PC-9 (cell line): Measurements from ENCODE around the gene DUSP7. TPM values are rescaled to one million over a fixed set of nuclear protein-coding genes. Genes with fewer than 3 reads are reported as not detected.

Experiments
- BruUV-seq: library from RNA; stranded (reverse); fragments of 400-500 nt; replicated peaks from 2 replicates; lab custom pipeline; 2021; lab: Mats Ljungman, UMichigan
- CTCF ChIA-PET: fragments of 300-600 bp; sonication (Branson Sonifier 250); formaldehyde crosslinking; loops from one replicate; lab custom pipeline; 2022; ENCODE audit warnings: antibody characterized with exemption; lab: Charles Lee
- POLR2A ChIA-PET: fragments of 300-600 bp; sonication (Branson Sonifier 250); formaldehyde crosslinking; loops from one replicate; lab custom pipeline; 2022; ENCODE audit warnings: antibody characterized with exemption; ENCODE audit not compliant: unreplicated experiment; lab: Charles Lee
- DNase-seq, 2 experiments: peaks; one replicate each; pipeline versions ENCODE4 v3.0.0 to v3.0.0-alpha.2; 2015 to 2022; ENCODE audit warnings: mixed read lengths in 1 of 2
- H2AFZ ChIP-seq: fragments of 200-600 bp; sonication (generic); 2 replicates; pipeline ENCODE4 v1.8.1; 2017; ENCODE audit warnings: antibody characterized with exemption
- H3F3A ChIP-seq: fragments of 200-600 bp; sonication (generic); 2 replicates; pipeline ENCODE4 v1.8.1; 2017; ENCODE audit warnings: antibody characterized with exemption, mild to moderate bottlenecking, low read depth; ENCODE audit not compliant: insufficient read depth
- H3K27ac ChIP-seq: fragments of 200-600 bp; sonication (generic); 2 replicates; pipeline ENCODE4 v1.6.1; 2016; ENCODE audit warnings: mixed run types
- H3K27me3 ChIP-seq: fragments of 200-600 bp; sonication (generic); 2 replicates; pipeline ENCODE4 v1.6.1; 2016; ENCODE audit warnings: low read depth, mixed run types; ENCODE audit not compliant: insufficient read depth
- H3K36me3 ChIP-seq: fragments of 200-600 bp; sonication (generic); 2 replicates; pipeline ENCODE4 v1.6.1; 2016; ENCODE audit warnings: low read depth, mixed run types
- H3K4me1 ChIP-seq: fragments of 200-600 bp; sonication (generic); replicated peaks from 2 replicates; pipeline ENCODE4 v1.6.1; 2016; ENCODE audit warnings: mixed run types; ENCODE audit not compliant: insufficient read depth
- H3K4me2 ChIP-seq: fragments of 200-600 bp; sonication (generic); 2 replicates; pipeline ENCODE4 v1.6.1; 2017; ENCODE audit warnings: mixed run types
- H3K4me3 ChIP-seq: fragments of 200-600 bp; sonication (generic); 2 replicates; pipeline ENCODE4 v1.6.1; 2016; ENCODE audit warnings: mixed run types
- H3K79me2 ChIP-seq: fragments of 200-600 bp; sonication (generic); 2 replicates; pipeline ENCODE4 v1.6.1; 2017; ENCODE audit warnings: low read depth, mixed run types
- H3K9me2 ChIP-seq: fragments of 200-600 bp; sonication (generic); 2 replicates; pipeline ENCODE4 v1.8.1; 2017; ENCODE audit warnings: mild to moderate bottlenecking; ENCODE audit not compliant: insufficient read depth
- H3K9me3 ChIP-seq: fragments of 200-600 bp; sonication (generic); 2 replicates; pipeline ENCODE4 v1.8.1; 2016; ENCODE audit warnings: low read depth; ENCODE audit not compliant: insufficient read depth
- H4K20me1 ChIP-seq: fragments of 200-600 bp; sonication (generic); 2 replicates; pipeline ENCODE4 v1.8.1; 2017; ENCODE audit not compliant: insufficient read depth
- EZH2 ChIP-seq: fragments of 200-600 bp; sonication (generic); IDR thresholded peaks from 2 replicates; pipeline ENCODE4 v1.8.0; 2017; ENCODE audit warnings: antibody characterized with exemption, low read depth
- intact Hi-C: fragments of 100-400 bp; cut with micrococcal nuclease; formaldehyde crosslinking; loops from one replicate; pipeline ENCODE4 v1.10.0; 2022; ENCODE audit not compliant: unreplicated experiment
- total RNA-seq: library from RNA; stranded (reverse); gene quantifications from 2 replicates; pipeline ENCODE4 v1.2.3, GENCODE V29; 2021
- TF ChIP-seq, protein P1 (sequence below): fragments of 200-600 bp; sonication (generic); conservative IDR thresholded peaks from 2 replicates; pipeline ENCODE4 v1.6.1; 2017; ENCODE audit warnings: mixed run types, antibody characterized with exemption, mild to moderate bottlenecking, moderate library complexity

The DUSP7 gene
- total RNA-seq, 1 experiment from 2014 or later, result 9.5 TPM

- H4K20me1 ChIP-seq, result no peaks in the 10 kb centered on the region
- H3K4me2 ChIP-seq, result no peak overlapping the region
- no peak overlapping the region for H2AFZ ChIP-seq
- H3K9me3 ChIP-seq, result no peaks in the 10 kb centered on the region
- H3K36me3 ChIP-seq, result no peaks in the 10 kb centered on the region
- POLR2A ChIA-PET, result no interaction called here
- H3K4me1 ChIP-seq, result no peaks in the 10 kb centered on the region
- H3K9me2 ChIP-seq, result no peaks in the 10 kb centered on the region
- H3K4me3 ChIP-seq, result no peak overlapping the region
- TF ChIP-seq EZH2, result no peak
- TF ChIP-seq, protein P1, sequence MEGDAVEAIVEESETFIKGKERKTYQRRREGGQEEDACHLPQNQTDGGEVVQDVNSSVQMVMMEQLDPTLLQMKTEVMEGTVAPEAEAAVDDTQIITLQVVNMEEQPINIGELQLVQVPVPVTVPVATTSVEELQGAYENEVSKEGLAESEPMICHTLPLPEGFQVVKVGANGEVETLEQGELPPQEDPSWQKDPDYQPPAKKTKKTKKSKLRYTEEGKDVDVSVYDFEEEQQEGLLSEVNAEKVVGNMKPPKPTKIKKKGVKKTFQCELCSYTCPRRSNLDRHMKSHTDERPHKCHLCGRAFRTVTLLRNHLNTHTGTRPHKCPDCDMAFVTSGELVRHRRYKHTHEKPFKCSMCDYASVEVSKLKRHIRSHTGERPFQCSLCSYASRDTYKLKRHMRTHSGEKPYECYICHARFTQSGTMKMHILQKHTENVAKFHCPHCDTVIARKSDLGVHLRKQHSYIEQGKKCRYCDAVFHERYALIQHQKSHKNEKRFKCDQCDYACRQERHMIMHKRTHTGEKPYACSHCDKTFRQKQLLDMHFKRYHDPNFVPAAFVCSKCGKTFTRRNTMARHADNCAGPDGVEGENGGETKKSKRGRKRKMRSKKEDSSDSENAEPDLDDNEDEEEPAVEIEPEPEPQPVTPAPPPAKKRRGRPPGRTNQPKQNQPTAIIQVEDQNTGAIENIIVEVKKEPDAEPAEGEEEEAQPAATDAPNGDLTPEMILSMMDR, result no peak
- intact Hi-C loops, result no loop called here
- no peaks in the 10 kb centered on the region for H3K27me3 ChIP-seq
- BruUV-seq, result no TSS peak
- H3F3A ChIP-seq, result no peaks in the 10 kb centered on the region
- H3K27ac ChIP-seq, result no peak overlapping the region
- no peak for DNase-seq
- H3K79me2 ChIP-seq, result no peaks in the 10 kb centered on the region
- CTCF ChIA-PET, result interaction anchor here (0.6 kb wide), 1 partner anchor 1078 kb away, joined by 5 read pairs; no protein-coding TSS in a partner anchor
Observed at GRCh38 chr3:52021489-52022268, 34.7 kb downstream of the DUSP7 start.

DNA sequence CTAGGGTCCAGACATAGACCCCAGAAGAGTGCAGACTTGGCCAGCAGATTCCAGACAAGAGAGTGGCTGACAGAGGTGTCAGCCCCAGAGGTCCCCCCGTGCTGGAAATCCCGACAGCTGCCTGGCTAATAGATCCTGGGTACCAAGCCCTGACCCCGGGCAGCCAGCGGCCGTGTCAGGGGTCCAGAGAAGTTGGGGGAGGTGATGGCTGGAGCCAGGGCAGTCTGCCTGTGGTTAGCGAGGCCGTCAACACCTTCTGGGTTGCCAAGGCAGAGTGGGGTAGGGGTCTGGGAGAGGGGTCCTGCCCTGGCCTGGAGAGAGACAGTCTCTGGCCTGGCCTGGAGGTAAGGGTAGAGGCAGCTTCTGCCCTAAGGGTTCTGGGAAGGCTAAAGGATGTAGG, 35.6 kb downstream of the DUSP7 start:
- no peak overlapping the region for H2AFZ ChIP-seq
- no peak for DNase-seq

GRCh38 chr3:52019352-52020080, 36.9 kb downstream of the DUSP7 start:
- no TSS peak for BruUV-seq
- DNase-seq, result no peak
- H3K9me3 ChIP-seq, result no peaks in the 10 kb centered on the region
- no peaks in the 10 kb centered on the region for H3K27me3 ChIP-seq
- no peak overlapping the region for H3K4me3 ChIP-seq
- no peaks in the 10 kb centered on the region for H3K9me2 ChIP-seq
- H3F3A ChIP-seq, result no peaks in the 10 kb centered on the region
- TF ChIP-seq, protein P1, result no peak
- no peak for TF ChIP-seq EZH2
- no peak overlapping the region for H2AFZ ChIP-seq
- H3K4me1 ChIP-seq, result no peaks in the 10 kb centered on the region
- no peak overlapping the region for H3K4me2 ChIP-seq
- no peaks in the 10 kb centered on the region for H3K79me2 ChIP-seq
- ChIA-PET CTCF (no interaction called here), POLR2A (no interaction called here)
- no peaks in the 10 kb centered on the region for H4K20me1 ChIP-seq
- intact Hi-C loops, result no loop called here
- no peaks in the 10 kb centered on the region for H3K36me3 ChIP-seq
- H3K27ac ChIP-seq, result no peak overlapping the region

More for the DNA sequence above, 35.6 kb downstream of the DUSP7 start:
- Histone ChIP-seq H3K27ac (no peak overlapping the region), H3K4me3 (no peak overlapping the region), H3K4me2 (no peak overlapping the region), H3K4me1 (no peaks in the 10 kb centered on the region), H4K20me1 (no peaks in the 10 kb centered on the region), H3K36me3 (no peaks in the 10 kb centered on the region), H3K27me3 (no peaks in the 10 kb centered on the region), H3K9me3 (no peaks in the 10 kb centered on the region), H3F3A (no peaks in the 10 kb centered on the region), H3K79me2 (no peaks in the 10 kb centered on the region), H3K9me2 (no peaks in the 10 kb centered on the region)
- CTCF ChIA-PET, result interaction anchor here (0.5 kb wide), 1 partner anchor 586 kb away, joined by 5 read pairs; no protein-coding TSS in a partner anchor
- TF ChIP-seq, protein P1, result no peak
- TF ChIP-seq EZH2, result no peak
- no TSS peak for BruUV-seq
- POLR2A ChIA-PET, result no interaction called here
- intact Hi-C loops, result no loop called here
